ENCODE data around the gene SEC14L5.

Gene SEC14L5

DNA sequence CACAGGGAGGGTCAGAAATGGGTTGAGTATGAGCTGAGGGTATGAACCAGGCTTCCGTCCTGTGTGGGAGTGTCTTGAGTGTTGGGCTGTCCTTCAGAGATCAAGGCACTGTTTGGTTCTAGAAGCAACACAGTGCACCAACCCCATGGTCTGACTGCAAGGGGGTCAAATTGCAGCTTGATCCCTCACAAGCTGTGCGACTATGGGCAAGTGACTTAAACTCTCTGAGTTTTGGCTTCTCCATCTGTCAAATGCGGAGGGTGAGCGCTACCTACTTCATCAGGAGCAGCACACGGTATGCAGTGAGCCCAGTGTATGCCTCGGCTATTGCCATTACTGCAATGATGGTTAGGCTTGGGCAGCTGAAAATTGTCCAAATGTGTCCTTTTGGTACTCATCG lies 21.0 kb downstream of the SEC14L5 start:
- no peak overlapping the region for H3K4me3 ChIP-seq (ENCODE audit: low read depth, low read length)
- TF ChIP-seq, protein P1, sequence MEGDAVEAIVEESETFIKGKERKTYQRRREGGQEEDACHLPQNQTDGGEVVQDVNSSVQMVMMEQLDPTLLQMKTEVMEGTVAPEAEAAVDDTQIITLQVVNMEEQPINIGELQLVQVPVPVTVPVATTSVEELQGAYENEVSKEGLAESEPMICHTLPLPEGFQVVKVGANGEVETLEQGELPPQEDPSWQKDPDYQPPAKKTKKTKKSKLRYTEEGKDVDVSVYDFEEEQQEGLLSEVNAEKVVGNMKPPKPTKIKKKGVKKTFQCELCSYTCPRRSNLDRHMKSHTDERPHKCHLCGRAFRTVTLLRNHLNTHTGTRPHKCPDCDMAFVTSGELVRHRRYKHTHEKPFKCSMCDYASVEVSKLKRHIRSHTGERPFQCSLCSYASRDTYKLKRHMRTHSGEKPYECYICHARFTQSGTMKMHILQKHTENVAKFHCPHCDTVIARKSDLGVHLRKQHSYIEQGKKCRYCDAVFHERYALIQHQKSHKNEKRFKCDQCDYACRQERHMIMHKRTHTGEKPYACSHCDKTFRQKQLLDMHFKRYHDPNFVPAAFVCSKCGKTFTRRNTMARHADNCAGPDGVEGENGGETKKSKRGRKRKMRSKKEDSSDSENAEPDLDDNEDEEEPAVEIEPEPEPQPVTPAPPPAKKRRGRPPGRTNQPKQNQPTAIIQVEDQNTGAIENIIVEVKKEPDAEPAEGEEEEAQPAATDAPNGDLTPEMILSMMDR (IDR thresholded peaks at IDR 0.05; ENCODE audit: control insufficient read depth, extremely low read depth, insufficient read depth): no peak
- no peak for DNase-seq (ENCODE audit: low read depth)

DNA sequence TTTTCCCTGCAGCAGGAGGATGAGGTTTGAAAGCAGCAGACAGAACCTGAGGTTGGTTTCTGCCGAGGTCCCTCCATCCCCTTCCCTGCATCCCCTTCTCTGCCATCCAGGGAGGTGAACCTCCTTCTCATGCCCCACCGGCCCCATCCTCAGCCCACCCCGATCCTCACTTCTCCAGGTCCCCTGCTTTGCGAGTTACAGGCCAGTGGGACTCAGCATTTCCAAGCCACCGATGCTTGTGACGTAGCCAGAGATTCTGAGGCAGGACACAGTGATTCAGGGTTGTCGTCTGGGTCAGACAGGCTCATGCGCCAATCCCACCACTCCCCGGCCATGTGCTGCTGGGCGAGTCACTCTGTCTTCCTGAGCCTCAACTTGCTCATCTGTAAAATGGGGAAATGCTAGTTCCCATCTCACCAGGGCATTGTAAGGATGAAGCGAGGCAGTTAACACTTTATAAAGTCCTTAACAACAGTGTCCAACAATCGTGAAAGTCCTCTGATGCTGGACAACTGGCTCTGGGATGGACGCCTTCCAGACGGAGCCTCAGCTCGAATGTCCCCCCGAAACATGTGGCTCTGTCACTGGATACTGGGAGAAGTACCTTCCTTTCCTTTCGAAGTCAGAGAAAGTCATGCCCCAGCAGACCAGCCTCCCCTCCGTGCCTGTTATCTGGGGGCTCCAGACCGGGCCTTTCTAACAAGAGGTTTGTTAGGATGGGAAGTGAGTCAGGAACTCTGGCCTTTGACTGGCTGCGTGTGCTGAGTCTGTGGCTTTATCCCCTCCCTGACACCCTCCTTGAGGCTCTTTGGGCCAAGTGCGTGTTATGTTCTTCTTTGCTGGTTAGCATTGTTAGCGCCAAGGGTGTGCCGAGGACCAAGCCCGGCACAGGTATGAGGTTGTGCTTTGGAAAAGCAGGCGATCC lies 21.9 kb downstream of the SEC14L5 start:
- TF ChIP-seq, protein P1 (IDR thresholded peaks at IDR 0.05; ENCODE audit: control insufficient read depth, extremely low read depth, insufficient read depth): no peak
- DNase-seq (ENCODE audit: low read depth): no peak
- H3K4me3 ChIP-seq (ENCODE audit: low read depth, low read length): no peak overlapping the region

DNA sequence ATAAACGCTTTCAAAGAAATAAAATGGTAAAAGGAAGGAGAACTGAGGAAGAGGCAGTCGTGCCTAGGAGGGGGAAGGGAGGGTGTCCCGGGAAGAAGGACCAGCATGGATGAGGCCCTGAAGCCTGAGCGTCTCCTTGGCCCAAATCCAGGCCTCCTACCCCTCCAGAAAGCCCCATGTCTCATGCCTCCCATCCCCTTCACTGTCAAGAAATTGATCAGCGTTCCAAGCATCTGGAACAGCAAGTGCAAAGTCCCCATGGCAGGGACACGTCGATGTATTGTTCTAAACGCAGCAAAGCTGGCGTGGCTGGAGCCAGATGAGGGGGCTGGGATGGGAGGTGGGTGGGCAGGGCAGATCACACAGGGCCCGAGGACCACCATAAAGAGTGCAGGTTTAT lies 22.6 kb downstream of the SEC14L5 start:
- TF ChIP-seq, protein P1 (IDR thresholded peaks at IDR 0.05; ENCODE audit: control insufficient read depth, extremely low read depth, insufficient read depth): no peak
- no peak for DNase-seq (ENCODE audit: low read depth)
- no peak overlapping the region for H3K4me3 ChIP-seq (ENCODE audit: low read depth, low read length)

DNA sequence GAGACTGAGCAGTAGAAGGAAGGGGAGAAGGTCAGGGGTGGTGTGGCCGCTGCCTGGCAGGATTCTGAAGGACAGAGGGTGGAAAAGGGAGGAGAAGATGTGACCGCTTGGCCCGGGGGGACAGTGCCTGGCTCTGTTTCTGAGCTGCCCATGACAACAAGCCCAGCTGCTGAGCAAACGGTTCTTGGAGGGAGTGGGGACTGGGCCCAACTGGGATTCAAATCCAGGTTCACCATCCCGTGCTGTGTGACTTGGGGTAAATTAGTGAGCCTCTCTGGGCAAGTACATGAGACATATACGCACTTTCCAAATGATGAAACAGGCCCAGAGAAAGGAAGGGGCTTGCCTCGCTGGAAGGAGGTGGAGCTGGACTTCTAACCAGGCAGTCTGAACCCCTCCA lies 23.3 kb downstream of the SEC14L5 start:
- TF ChIP-seq, protein P1 (IDR thresholded peaks at IDR 0.05; ENCODE audit: control insufficient read depth, extremely low read depth, insufficient read depth): no peak
- DNase-seq (ENCODE audit: low read depth): no peak
- no peak overlapping the region for H3K4me3 ChIP-seq (ENCODE audit: low read depth, low read length)

DNA sequence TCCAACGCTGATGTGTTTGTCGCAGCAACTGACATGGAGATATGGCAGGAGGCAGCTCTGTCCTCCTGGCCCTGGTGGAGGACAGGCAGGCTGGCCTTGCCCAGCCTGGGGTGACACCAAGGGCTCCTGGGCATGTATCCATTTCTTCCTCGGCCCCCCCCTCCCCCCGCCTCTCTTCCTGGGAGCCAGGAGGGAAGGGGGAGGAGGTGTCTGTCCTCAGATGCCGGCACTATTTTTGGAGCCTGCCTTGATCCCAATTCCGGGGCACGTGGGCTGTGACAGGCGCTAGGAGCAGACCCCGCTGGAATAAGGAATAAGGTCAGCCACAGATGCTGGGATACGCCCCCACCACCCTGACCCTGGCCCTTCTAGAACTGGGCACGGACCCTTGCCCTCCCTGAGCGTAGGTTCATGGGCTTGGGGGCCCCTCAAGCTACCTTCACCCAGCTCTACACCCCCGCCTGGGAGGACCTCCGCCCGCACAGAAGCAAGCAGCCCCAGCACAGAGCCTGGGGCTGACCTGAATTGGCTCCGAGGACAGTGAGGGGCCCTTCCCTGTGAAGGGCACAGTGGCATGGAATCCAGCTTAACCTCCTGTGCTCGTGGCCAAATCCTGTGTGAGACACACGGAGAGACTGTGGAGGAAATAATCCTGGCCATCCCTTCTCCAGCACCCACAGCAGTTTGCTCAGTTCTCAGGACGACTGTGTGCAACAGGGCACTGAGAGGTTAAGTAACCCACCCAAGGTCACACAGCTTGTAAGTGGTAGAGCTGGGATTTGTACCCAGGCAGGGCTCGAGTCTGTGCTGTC lies 24.1 kb downstream of the SEC14L5 start:
- H3K4me3 ChIP-seq (ENCODE audit: low read depth, low read length): no peak overlapping the region
- DNase-seq (ENCODE audit: low read depth): no peak
- TF ChIP-seq, protein P1 (IDR thresholded peaks at IDR 0.05; ENCODE audit: control insufficient read depth, extremely low read depth, insufficient read depth): no peak

DNA sequence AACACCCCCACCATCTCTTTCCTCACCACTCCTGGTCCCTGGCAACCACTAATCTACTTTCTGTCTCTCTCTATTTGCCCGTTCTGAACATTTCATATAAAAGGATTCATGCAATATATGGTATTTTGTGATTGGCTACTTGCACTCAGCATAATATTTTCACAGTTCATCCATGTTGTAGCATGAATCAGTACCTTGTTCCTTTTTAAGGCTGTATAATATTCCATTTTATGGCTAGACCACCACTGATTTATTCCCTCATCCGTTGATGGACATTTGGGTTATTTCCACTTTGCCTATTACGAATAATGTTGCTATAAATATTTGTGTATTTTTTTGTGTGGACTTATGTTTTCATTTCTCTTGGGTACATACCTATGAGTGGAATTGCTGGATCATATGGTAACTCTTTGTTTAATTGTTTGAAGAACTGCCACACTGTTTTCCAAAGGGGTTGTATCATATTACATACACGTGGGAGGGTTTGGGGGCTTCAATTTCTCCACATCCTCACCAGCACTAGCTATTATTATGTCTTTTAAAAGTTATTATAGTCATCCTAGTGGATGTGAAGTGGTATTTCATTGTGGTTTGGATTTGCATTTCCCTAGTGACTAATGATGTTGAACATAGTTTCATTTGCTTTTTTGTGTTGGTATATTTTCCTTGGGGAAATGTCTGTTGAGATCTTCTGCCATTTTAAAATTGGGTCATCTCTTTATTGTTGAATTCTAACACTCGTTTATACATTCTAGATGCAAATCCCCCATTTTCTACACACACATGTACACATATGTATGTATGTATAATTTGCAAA lies 26.3 kb downstream of the SEC14L5 start:
- DNase-seq (ENCODE audit: low read depth): no peak
- TF ChIP-seq, protein P1 (IDR thresholded peaks at IDR 0.05; ENCODE audit: control insufficient read depth, extremely low read depth, insufficient read depth): no peak
- H3K4me3 ChIP-seq (ENCODE audit: low read depth, low read length): no peak overlapping the region

Measured in LNCaP clone FGC (cell line).